A549 (cell line): Measurements from ENCODE around the gene TKTL1. TPM values are rescaled to one million over a fixed set of nuclear protein-coding genes. Genes with fewer than 3 reads are reported as not detected.

Experiments
- ATAC-seq, 2 experiments: fragments of 200-7000 bp in 1 of 2; fragments of >200 bp in 1 of 2; cut with Nextera tagmentation in 1 of 2; cut with Tn5 transposase in 1 of 2; 3 replicates each; pipeline versions ENCODE4 v1.8.0 to v1.9.1; 2018 to 2020; ENCODE audit warnings: mild to moderate bottlenecking in 1 of 2, moderate library complexity in 1 of 2
- CTCF ChIA-PET: fragments of 300-600 bp; sonication (Branson Sonifier 250); formaldehyde crosslinking; extraction: SDS; loops from one replicate; lab custom pipeline; 2021; ENCODE audit warnings: antibody characterized with exemption, inconsistent platforms; lab: Yijun Ruan, JAX
- POLR2A ChIA-PET: fragments of 350-600 bp; formaldehyde crosslinking; extraction: SDS; loops from one replicate; lab custom pipeline; 2021; ENCODE audit warnings: antibody characterized with exemption, inconsistent platforms; lab: Yijun Ruan, JAX
- DNase-seq, 2 experiments: peaks; one replicate each; pipeline versions ENCODE4 v3.0.0 to v3.0.0-alpha.2; 2011 to 2016; ENCODE audit warnings: low read depth in 1 of 2, low spot score in 1 of 2
- FAIRE-seq: peaks from 2 replicates; lab custom pipeline; 2011; peaks lifted over from hg19 to GRCh38; lab: Jason Lieb, UNC
- H3K27ac ChIP-seq, 2 experiments: fragments of >200 bp; sonication (Bioruptor Twin); formaldehyde crosslinking; 3 replicates each; pipeline ENCODE4 v1.5.1; 2016 to 2017
- H3K4me1 ChIP-seq: fragments of >200 bp; sonication (Bioruptor Twin); formaldehyde crosslinking; 3 replicates; pipeline ENCODE4 v1.6.1; 2016
- H3K4me2 ChIP-seq: fragments of >200 bp; sonication (Bioruptor Twin); formaldehyde crosslinking; 3 replicates; pipeline ENCODE4 v1.6.1; 2016
- H3K4me3 ChIP-seq: fragments of >200 bp; sonication (Bioruptor Twin); formaldehyde crosslinking; 3 replicates; pipeline ENCODE4 v1.5.1; 2016
- H3K9me3 ChIP-seq: fragments of >200 bp; sonication (Bioruptor Twin); formaldehyde crosslinking; 3 replicates; pipeline ENCODE4 v1.6.1; 2016
- BCL3 ChIP-seq: fragments of >200 bp; sonication (Bioruptor Twin); formaldehyde crosslinking; IDR thresholded peaks from 3 replicates; pipeline ENCODE4 v1.6.1; 2016
- CBX8 ChIP-seq: fragments of 200-600 bp; sonication (generic); IDR thresholded peaks from 2 replicates; pipeline ENCODE4 v1.6.1; 2016
- CEBPB ChIP-seq, 2 experiments: fragments of >200 bp in 1 of 2; sonication (Bioruptor Twin) in 1 of 2; formaldehyde crosslinking in 1 of 2; IDR thresholded peaks; 2 replicates each; pipeline ENCODE4 v1.6.1; 2012 to 2016
- CHD4 ChIP-seq: fragments of 200-600 bp; sonication (generic); IDR thresholded peaks from 2 replicates; pipeline ENCODE4 v1.6.1; 2016; ENCODE audit warnings: antibody characterized with exemption, mild to moderate bottlenecking, borderline replicate concordance
- FOSB ChIP-seq: fragments of 250-450 bp; sonication (Bioruptor Pico); IDR thresholded peaks from 2 replicates; pipeline ENCODE4 v1.5.0; 2020; ENCODE audit warnings: mild to moderate bottlenecking, moderate library complexity
- FOXS1 ChIP-seq: fragments of 250-450 bp; sonication (Bioruptor Pico); IDR thresholded peaks from 2 replicates; pipeline ENCODE4 v1.5.0; 2020; ENCODE audit warnings: mild to moderate bottlenecking, moderate library complexity
- HDAC2 ChIP-seq: fragments of 200-600 bp; sonication (generic); IDR thresholded peaks from 2 replicates; pipeline ENCODE4 v1.6.1; 2016
- HES2 ChIP-seq: fragments of >200 bp; sonication (Bioruptor Twin); formaldehyde crosslinking; IDR thresholded peaks from 2 replicates; pipeline ENCODE4 v1.6.1; 2016
- HOXB13 ChIP-seq: fragments of 250-450 bp; sonication (Bioruptor Pico); IDR thresholded peaks from 2 replicates; pipeline ENCODE4 v1.5.0; 2020; ENCODE audit warnings: low read depth, mild to moderate bottlenecking, moderate library complexity
- JUNB ChIP-seq: fragments of >200 bp; sonication (Bioruptor Twin); formaldehyde crosslinking; IDR thresholded peaks from 2 replicates; pipeline ENCODE4 v1.6.1; 2016
- MAZ ChIP-seq: fragments of 150-350 bp; IDR thresholded peaks from 2 replicates; pipeline ENCODE4 v1.6.1; 2014; ENCODE audit warnings: antibody characterized with exemption, low read depth, low read length, borderline replicate concordance
- MYC ChIP-seq: IDR thresholded peaks from 2 replicates; pipeline ENCODE4 v1.6.1; 2012; ENCODE audit warnings: mild to moderate bottlenecking, inconsistent platforms, low read length, improper control_type of control experiment, borderline replicate concordance
- PBX3 ChIP-seq: IDR thresholded peaks from 2 replicates; pipeline ENCODE4 v1.6.1; 2012
- RAD21 ChIP-seq, 2 experiments: fragments of >200 bp in 1 of 2; sonication (Bioruptor Twin) in 1 of 2; formaldehyde crosslinking in 1 of 2; IDR thresholded peaks in 1 of 2; conservative IDR thresholded peaks in 1 of 2; 2 replicates in 1 of 2; 3 replicates in 1 of 2; pipeline ENCODE4 v1.6.1; 2012 to 2018; ENCODE audit warnings: inconsistent platforms in 1 of 2
- RARB ChIP-seq: fragments of 250-450 bp; sonication (Bioruptor Pico); IDR thresholded peaks from 2 replicates; pipeline ENCODE4 v1.8.0; 2021; ENCODE audit warnings: mild to moderate bottlenecking, moderate library complexity
- RFX5 ChIP-seq: fragments of 450-650 bp; IDR thresholded peaks from 2 replicates; pipeline ENCODE4 v1.7.1; 2014; ENCODE audit warnings: antibody characterized with exemption, mild to moderate bottlenecking, moderate library complexity
- SREBF2 ChIP-seq: fragments of 450-650 bp; IDR thresholded peaks from 2 replicates; pipeline ENCODE4 v1.6.1; 2014; ENCODE audit warnings: mild to moderate bottlenecking, moderate library complexity
- TFCP2L1 ChIP-seq: fragments of 250-450 bp; sonication (Bioruptor Pico); IDR thresholded peaks from 2 replicates; pipeline ENCODE4 v1.5.0; 2021; ENCODE audit warnings: mild to moderate bottlenecking
- ZNF302 ChIP-seq: fragments of 250-450 bp; sonication (Bioruptor Pico); IDR thresholded peaks from 2 replicates; pipeline ENCODE4 v1.9.0; 2021; ENCODE audit warnings: inconsistent platforms, mild to moderate bottlenecking, moderate library complexity
- WGBS: methylation state at CpG from one replicate; pipeline ENCODE4 v1.1.6; 2017; ENCODE audit errors: missing lambda C conversion rate; 5-methylcytosine and 5-hydroxymethylcytosine counted together
- polyA plus RNA-seq, 4 experiments: library from polyadenylated mRNA; depleted of rRNA in 3 of 4; stranded (reverse); fragments of >200 nt; fragmentation: RNase III in 1 of 4; extraction: RNeasy Plus Mini Kit Qiagen cat#74134 plus additional on column Dnase treatment in 1 of 4; gene quantifications; 2 replicates in 3 of 4; 3 replicates in 1 of 4; pipeline ENCODE4 v1.2.3, GENCODE V29; 2011 to 2017
- TF ChIP-seq, protein P1 (sequence below): fragments of 450-650 bp; IDR thresholded peaks from 2 replicates; pipeline ENCODE4 v1.6.1; 2014; ENCODE audit warnings: antibody characterized with exemption
- TF ChIP-seq, protein P2 (sequence below): fragments of >200 bp; sonication (Bioruptor Twin); formaldehyde crosslinking; IDR thresholded peaks from 3 replicates; pipeline ENCODE4 v1.5.1; 2016

The TKTL1 gene
- polyA plus RNA-seq, 2 of the 4 experiments (the other 2 are of a cell fraction): 0.14 TPM; not detected in 1

GRCh38 chrX:154354516-154354915, 58.9 kb downstream of the TKTL1 start (continued):
- TF ChIP-seq HES2 (no peak), BCL3 (no peak), RAD21 (conservative IDR thresholded peaks at IDR 0.05 in 1 of 2, IDR thresholded peaks at IDR 0.05 in 1 of 2) (no peak), FOXS1 (no peak), RARB (CRISPR knock-in tag) (no peak), SREBF2 (no peak), HDAC2 (no peak), ZNF302 (no peak), CBX8 (no peak), TFCP2L1 (CRISPR knock-in tag) (no peak)
- TF ChIP-seq, protein P1, sequence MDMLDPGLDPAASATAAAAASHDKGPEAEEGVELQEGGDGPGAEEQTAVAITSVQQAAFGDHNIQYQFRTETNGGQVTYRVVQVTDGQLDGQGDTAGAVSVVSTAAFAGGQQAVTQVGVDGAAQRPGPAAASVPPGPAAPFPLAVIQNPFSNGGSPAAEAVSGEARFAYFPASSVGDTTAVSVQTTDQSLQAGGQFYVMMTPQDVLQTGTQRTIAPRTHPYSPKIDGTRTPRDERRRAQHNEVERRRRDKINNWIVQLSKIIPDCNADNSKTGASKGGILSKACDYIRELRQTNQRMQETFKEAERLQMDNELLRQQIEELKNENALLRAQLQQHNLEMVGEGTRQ: no peak

GRCh38 chrX:154355094-154355775, 59.6 kb downstream of the TKTL1 start:
- FAIRE-seq (no peak), DNase-seq (no peak), ATAC-seq (no peak)
- 85% methylated on average over 15 of the region's 30 CpGs for WGBS
- CTCF ChIA-PET: interaction anchor here (1.0 to 1.6 kb wide), 4 partner anchors 13 to 42 kb away, joined by 3 to 5 read pairs (median 4); partner anchors contain the start of gene RPL10
- POLR2A ChIA-PET: interaction anchor here (0.6 kb wide), 1 partner anchor 14 kb away, joined by 3 read pairs; no protein-coding TSS in a partner anchor
- Histone ChIP-seq H3K9me3 (no peaks in the 10 kb centered on the region), H3K4me1 (peaks cover 75% of the 10 kb centered on the region), H3K4me3 (no peak overlapping the region), H3K27ac (no peak overlapping the region), H3K4me2 (no peak overlapping the region)
- TF ChIP-seq RFX5: no peak
- TF ChIP-seq HOXB13 (CRISPR knock-in tag): no peak
- no peak for TF ChIP-seq JUNB
- no peak for TF ChIP-seq BCL3
- no peak for TF ChIP-seq CHD4
- TF ChIP-seq HDAC2: no peak
- no peak for TF ChIP-seq FOSB
- TF ChIP-seq CEBPB (IDR thresholded peaks at IDR 0.05): no peak
- TF ChIP-seq, protein P2, sequence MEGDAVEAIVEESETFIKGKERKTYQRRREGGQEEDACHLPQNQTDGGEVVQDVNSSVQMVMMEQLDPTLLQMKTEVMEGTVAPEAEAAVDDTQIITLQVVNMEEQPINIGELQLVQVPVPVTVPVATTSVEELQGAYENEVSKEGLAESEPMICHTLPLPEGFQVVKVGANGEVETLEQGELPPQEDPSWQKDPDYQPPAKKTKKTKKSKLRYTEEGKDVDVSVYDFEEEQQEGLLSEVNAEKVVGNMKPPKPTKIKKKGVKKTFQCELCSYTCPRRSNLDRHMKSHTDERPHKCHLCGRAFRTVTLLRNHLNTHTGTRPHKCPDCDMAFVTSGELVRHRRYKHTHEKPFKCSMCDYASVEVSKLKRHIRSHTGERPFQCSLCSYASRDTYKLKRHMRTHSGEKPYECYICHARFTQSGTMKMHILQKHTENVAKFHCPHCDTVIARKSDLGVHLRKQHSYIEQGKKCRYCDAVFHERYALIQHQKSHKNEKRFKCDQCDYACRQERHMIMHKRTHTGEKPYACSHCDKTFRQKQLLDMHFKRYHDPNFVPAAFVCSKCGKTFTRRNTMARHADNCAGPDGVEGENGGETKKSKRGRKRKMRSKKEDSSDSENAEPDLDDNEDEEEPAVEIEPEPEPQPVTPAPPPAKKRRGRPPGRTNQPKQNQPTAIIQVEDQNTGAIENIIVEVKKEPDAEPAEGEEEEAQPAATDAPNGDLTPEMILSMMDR: no peak
- no peak for TF ChIP-seq MAZ

- POLR2A ChIA-PET: interaction anchor here (0.6 kb wide), 1 partner anchor 14 kb away, joined by 3 read pairs; no protein-coding TSS in a partner anchor
- FAIRE-seq: no peak
Measured at GRCh38 chrX:154355776-154356140, 60.2 kb downstream of the TKTL1 start.

More at GRCh38 chrX:154355776-154356140, 60.2 kb downstream of the TKTL1 start:
- peak in 1 of 2 experiments; percentile 1; a peak in 2 of 6 replicates for ATAC-seq
- Histone ChIP-seq H3K9me3 (no peaks in the 10 kb centered on the region), H3K4me2 (no peak overlapping the region), H3K4me1 (peaks cover 76% of the 10 kb centered on the region), H3K4me3 (no peak overlapping the region), H3K27ac (no peak overlapping the region)
- CTCF ChIA-PET: interaction anchor here (1.0 to 1.3 kb wide), 2 partner anchors 18 to 42 kb away, joined by 3 to 4 read pairs; partner anchors contain the start of gene RPL10
- DNase-seq: no peak
- TF ChIP-seq HES2 (no peak), PBX3 (peak; percentile 39; the same call in 1 of the 2 replicates), MYC (no peak)
- WGBS: 100% methylated on average over 1 of the region's 12 CpGs
